Posterior cingulate gyrus (tissue), 11 donors: ENCODE data around the gene ZMIZ1.
A peak's percentile ranks its signal among the peaks of the same experiment; 100 is the strongest.

ENCODE experiments used
- DNase-seq, 10 donors: peaks; one replicate each; pipeline versions ENCODE4 v3.0.0 to v3.0.0-alpha.2; 2020 to 2021; ENCODE audit warnings: mixed read lengths in 3 of 10
- intact Hi-C: fragments of 100-400 bp; cut with DNase I; formaldehyde crosslinking; loops from one replicate; pipeline ENCODE4 v1.15.1; 2023

ZMIZ1 gene

DNA sequence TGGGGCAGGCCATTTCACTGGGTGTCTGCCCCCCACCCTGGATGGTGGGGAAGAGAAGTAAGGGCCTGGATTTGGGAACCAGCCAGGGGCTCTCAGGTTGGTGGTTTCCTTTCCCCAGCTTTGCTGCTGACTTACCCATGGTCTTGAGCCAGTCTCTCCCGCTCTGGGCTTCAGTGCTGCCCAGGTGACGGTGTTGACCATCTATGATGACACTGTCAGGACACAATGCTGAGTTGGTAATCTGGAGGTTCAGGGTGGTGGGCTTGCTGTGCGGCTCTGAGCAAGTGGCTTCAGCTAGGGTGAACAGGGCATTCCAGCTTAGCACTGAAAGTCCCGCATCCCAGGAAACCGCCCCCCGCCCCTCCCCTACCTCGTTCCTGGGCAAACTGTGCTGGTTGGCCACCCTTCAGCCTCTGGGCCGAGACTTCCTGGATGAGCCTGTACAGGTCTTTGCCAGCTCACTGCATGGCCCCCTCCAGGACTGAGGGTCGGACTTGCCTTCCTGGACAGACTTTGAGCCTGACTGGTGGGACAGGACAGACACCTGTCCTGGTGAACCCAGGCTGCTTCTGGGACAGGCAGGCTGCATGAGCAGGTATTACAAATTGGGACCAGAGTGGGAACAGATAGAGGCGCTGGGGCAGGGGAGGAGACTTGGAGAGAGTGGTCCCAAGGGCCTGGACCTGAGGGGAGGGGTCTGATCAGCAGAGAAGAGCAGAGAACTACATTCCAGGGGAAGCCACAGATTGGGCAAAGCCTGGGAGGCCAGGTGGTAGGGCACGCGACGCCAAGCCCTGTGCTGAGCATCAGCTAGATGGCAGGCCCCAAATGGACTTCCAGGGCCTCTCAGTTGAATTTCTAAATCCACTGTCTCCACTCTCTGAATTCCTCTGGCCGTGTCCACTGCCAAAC is 19.9 kb upstream of the ZMIZ1 start:
- intact Hi-C loops: no loop called here
- DNase-seq: peak in 6 of 10 donors; percentile 2 to 81 (median 14)

- intact Hi-C loops: no loop called here
- DNase-seq: peak in 6 of 10 donors; percentile 2 to 68 (median 36)
Observed at GRCh38 chr10:79049931-79050895, 18.6 kb upstream of the ZMIZ1 start.

DNA sequence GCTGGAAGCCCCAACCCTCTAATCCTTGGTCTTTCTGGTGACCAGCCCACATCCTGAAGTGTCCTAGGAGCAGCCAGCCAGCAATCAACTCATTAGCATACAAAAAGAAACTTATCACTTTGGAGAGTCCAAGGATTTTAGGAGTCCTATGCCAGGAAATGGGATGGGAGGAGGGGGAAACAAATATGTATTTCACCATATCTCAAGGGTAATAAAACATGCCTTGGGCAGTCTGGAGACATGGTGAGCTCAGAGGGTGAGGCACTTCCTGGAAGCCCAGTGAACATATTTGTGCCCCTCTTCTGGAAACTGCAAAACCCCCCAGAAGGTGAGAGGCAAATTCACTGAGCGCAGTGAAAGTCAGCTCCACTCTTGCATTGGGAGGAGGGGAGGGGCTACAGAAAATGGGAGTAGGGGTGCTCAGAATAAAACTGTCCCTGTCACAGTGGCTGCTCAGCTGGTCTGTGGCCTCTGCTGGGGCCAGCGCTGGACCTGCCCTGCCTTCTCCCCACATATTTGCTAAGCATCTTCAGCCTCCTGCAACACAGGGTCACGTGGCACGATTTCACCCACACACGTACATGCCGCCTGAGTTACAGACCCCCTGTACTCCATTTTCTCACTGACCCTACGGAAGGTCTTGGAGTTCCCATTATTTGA is 17.7 kb upstream of the ZMIZ1 start:
- peak in 6 of 10 donors; percentile 1 to 77 (median 8) for DNase-seq
- intact Hi-C loops: no loop called here

GRCh38 chr10:79051766-79052165 is 17.0 kb upstream of the ZMIZ1 start:
- intact Hi-C loops: no loop called here
- DNase-seq: peak in 6 of 10 donors; percentile 3 to 81 (median 28)

- intact Hi-C loops: no loop called here
- peak in 6 of 10 donors; percentile 6 to 77 (median 32) for DNase-seq
Observed at GRCh38 chr10:79052291-79053080, 16.3 kb upstream of the ZMIZ1 start.

DNA sequence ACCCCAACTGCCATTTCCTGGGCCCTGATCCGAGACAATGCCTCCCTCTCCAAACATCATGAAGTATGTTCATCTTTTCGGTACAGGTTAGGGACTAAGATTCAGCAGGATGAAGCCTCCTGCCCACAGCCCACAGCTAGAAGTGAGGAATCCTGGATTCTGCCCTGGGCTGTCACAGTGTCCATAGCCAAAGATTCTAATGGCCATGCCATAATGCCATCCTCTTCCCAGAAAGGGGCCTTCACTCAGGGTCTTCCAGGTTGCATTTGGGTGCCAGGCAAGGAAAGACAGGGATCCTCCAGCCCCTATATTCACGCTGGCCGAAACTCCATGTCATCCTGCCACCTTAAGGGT is 15.7 kb upstream of the ZMIZ1 start:
- intact Hi-C loops: no loop called here
- peak in 4 of 10 donors; percentile 2 to 33 (median 14) for DNase-seq

GRCh38 chr10:79053481-79054202 is 15.1 kb upstream of the ZMIZ1 start:
- peak in 4 of 10 donors; percentile 2 to 59 (median 34) for DNase-seq
- intact Hi-C loops: no loop called here

DNA sequence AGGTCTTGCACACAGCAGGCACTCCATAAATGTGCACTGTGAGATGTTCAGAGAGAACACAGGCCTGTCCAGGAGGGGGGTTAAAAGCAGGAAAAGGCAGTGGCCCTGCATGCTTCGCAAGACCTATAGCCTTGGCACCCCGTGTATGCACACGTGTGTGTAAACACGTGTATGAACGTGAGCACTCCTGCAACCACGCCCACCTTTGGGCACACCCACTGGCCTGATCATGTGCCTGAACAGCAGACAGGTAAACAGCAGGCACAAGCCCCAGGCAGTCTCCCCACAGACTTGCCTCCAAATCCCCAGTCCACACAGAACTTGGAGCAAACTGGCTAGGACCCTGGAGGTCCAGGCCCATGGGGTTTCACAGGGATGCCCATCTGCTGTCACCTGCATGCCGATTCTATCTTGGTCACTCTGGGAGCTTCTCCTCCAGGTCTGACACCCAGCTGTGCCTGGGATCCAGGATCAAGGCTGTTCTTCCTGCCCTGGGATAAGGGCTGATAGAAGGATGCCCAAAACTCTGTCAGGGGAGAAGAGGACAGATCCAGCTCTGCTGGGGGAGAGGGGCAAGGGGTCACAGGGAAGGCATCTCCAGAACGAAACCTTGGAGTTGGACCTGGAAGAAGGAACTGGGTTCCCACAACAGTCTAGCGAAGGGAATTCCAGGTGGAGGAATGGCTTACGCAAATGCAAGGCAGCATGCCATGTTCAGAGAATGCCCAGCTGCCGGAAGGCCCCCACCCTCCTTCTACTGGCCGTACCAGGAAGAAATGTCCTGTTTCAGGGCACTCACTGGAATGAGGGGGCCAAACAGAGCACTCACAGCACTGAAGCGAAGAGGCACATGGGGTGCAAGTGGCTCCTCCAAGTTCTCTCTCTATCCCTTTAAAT is 14.3 kb upstream of the ZMIZ1 start:
- intact Hi-C loops: no loop called here
- peak in 4 of 10 donors; percentile 13 to 72 (median 43) for DNase-seq

DNA sequence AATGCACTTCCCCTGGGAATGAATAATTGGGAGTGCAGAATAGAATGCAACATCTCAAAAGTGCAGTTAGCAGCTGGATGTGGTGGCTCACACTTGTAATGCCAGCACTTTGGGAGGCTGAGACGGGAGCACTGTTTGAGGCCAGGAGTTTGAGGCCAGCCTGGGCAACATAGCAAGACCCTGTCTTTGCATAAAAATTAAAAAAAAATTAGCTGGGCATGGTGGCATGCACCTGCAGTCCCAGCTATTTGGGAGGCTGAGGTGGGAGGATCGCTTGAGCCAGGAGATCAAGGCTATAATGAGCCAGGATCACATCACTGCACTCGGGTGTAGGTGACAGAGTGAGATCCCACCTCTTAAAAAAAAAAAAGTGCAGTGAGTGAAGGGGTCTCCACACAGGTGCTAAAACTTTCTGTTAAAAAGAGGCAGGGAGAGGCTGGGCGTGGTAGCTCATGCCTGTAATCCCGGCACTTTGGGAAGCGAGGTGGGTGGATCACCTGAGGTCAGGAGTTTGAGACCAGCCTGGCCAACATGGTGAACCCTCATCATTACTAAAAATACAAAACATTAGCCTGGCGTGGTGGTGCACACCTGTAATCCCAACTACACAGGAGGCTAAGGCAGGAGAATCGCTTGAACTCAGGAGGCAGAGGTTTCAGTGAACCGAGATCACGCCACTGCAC is 13.5 kb upstream of the ZMIZ1 start:
- intact Hi-C loops: no loop called here
- peak in 4 of 10 donors; percentile 5 to 72 (median 32) for DNase-seq

- DNase-seq: peak in 4 of 10 donors; percentile 2 to 63 (median 27)
Observed at GRCh38 chr10:79055892-79056291, 12.9 kb upstream of the ZMIZ1 start.

GRCh38 chr10:79056361-79056735 is 12.4 kb upstream of the ZMIZ1 start:
- peak in 5 of 10 donors; percentile 0 to 66 (median 12) for DNase-seq
- intact Hi-C loops: no loop called here

More at GRCh38 chr10:79055892-79056291, 12.9 kb upstream of the ZMIZ1 start:
- intact Hi-C loops: no loop called here

DNA sequence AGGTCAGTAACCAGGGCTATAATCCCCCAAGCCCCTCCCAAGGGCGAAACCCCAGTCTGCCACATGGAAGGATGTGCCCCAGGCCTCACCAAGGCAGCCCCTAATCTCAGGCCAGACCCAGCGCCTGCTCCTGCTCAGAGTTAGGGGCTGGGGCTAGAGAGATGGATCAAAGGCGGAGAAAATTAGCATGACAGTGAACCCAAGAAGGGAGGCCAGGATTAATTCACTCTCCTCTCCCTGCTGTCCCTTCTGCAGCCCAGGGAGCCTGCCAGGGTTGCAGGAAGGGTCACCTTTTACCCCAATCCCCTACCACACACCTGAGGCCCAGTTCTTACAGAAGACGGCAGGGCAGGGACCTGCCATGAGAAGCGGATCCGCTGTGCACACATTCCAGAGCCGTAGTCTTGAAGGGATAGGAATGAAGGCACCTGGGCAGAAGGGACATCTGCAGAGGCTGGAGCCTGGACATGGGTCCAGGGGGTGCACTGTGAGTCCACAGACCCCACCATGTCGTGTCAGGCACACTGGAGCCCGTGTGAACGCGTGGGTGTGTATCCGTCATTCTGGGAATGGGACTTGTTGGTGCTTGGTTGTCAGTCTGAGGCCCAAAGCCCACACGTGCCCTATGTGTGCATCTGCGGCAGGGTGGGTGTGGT is 11.9 kb upstream of the ZMIZ1 start:
- DNase-seq: peak in 4 of 10 donors; percentile 4 to 66 (median 56)

GRCh38 chr10:79057481-79058275 is 11.1 kb upstream of the ZMIZ1 start:
- DNase-seq: peak in 3 of 10 donors; percentile 21 to 67 (median 39)
- intact Hi-C loops: no loop called here

More for the DNA sequence above, 11.9 kb upstream of the ZMIZ1 start:
- intact Hi-C loops: no loop called here

- intact Hi-C loops: no loop called here
- DNase-seq: peak in 3 of 10 donors; percentile 17 to 53 (median 39)
Observed at GRCh38 chr10:79058899-79059841, 9.6 kb upstream of the ZMIZ1 start.
